NT2/D1 (cell line): ENCODE results near the gene ABCC4.

Experiments used
- DNase-seq: peaks from one replicate; pipeline ENCODE4 v3.0.0-alpha.2; 2011; ENCODE audit warnings: low read depth, low spot score
- H3K27me3 ChIP-seq: 2 replicates; pipeline ENCODE4 v1.6.0; 2011; ENCODE audit warnings: mild to moderate bottlenecking; ENCODE audit not compliant: insufficient read length, insufficient read depth
- H3K36me3 ChIP-seq: 2 replicates; pipeline ENCODE4 v1.6.1; 2011; ENCODE audit warnings: mild to moderate bottlenecking, low read length, mixed read lengths; ENCODE audit not compliant: insufficient read depth, insufficient read length
- H3K4me1 ChIP-seq: 2 replicates; pipeline ENCODE4 v1.5.1; 2011; ENCODE audit not compliant: insufficient read depth, insufficient read length
- H3K4me3 ChIP-seq: 2 replicates; pipeline ENCODE4 v1.5.1; 2011; ENCODE audit warnings: low read depth; ENCODE audit not compliant: insufficient read length
- H3K9ac ChIP-seq: 2 replicates; pipeline ENCODE4 v1.6.0; 2011; ENCODE audit warnings: low read depth; ENCODE audit not compliant: insufficient read length
- H3K9me3 ChIP-seq: 2 replicates; pipeline ENCODE4 v1.5.1; 2011; ENCODE audit warnings: mild to moderate bottlenecking, low read length; ENCODE audit not compliant: insufficient read depth
- SUZ12 ChIP-seq: IDR thresholded peaks from 2 replicates; pipeline ENCODE4 v1.6.1; 2011; ENCODE audit not compliant: insufficient read length, insufficient read depth; ENCODE audit errors: extremely low read depth
- YY1 ChIP-seq: IDR thresholded peaks from 2 replicates; pipeline ENCODE4 v1.6.1; 2011; ENCODE audit not compliant: insufficient read length, insufficient read depth
- ZNF274 ChIP-seq: IDR thresholded peaks from 2 replicates; pipeline ENCODE4 v1.6.1; 2011; ENCODE audit warnings: mild to moderate bottlenecking, low read depth, low read length

ABCC4 gene

DNA sequence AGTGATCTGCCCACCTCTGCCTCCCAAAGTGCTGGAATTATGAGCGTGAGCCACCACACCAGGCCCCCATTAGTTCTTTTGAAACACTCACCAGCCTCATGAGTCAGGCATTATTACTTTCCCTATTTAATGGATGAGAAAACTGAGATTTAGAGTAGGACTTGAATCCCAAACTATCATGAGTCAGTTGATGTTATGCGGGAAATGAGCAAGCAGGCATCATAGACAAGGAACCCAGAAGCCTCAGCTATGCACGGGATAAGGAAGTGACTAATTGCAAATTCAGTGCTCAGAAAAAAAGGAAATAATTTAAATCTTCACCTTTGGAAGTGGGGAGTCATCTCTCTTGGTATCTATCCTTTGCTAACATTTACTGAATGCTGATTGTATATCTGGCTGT, 217.5 kb downstream of the ABCC4 start:
- peaks cover 2% of the 10 kb centered on the region for H3K36me3 ChIP-seq
- no peak overlapping the region for H3K4me3 ChIP-seq
- no peaks in the 10 kb centered on the region for H3K27me3 ChIP-seq
- peaks cover 2% of the 10 kb centered on the region for H3K4me1 ChIP-seq
- H3K9me3 ChIP-seq: no peaks in the 10 kb centered on the region
- TF ChIP-seq YY1 (no peak), ZNF274 (no peak), SUZ12 (no peak)
- no peak overlapping the region for H3K9ac ChIP-seq
- DNase-seq: no peak

DNA sequence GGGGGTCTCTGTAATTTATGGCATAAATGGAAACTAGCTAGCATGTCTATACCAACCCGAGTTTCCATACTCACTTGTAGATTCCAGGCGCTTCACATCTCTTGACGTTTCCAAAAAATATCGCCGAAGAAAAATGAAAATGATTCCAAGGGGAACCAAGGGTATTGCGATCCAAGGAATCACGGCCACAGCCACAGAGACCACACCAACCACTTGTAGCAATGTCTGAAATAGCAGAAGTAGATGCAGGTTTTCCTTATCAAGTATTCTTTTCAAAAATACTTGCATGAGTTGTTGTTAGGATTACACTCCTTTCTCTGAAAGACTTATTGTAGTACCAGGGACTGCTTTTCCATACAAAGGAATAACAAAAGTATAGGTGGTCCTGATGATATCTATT, 218.2 kb downstream of the ABCC4 start:
- TF ChIP-seq ZNF274 (no peak), SUZ12 (no peak), YY1 (no peak)
- Histone ChIP-seq H3K4me3 (no peak overlapping the region), H3K27me3 (no peaks in the 10 kb centered on the region), H3K9me3 (no peaks in the 10 kb centered on the region), H3K36me3 (peaks cover 2% of the 10 kb centered on the region), H3K9ac (no peak overlapping the region), H3K4me1 (peaks cover 2% of the 10 kb centered on the region)
- no peak for DNase-seq

DNA sequence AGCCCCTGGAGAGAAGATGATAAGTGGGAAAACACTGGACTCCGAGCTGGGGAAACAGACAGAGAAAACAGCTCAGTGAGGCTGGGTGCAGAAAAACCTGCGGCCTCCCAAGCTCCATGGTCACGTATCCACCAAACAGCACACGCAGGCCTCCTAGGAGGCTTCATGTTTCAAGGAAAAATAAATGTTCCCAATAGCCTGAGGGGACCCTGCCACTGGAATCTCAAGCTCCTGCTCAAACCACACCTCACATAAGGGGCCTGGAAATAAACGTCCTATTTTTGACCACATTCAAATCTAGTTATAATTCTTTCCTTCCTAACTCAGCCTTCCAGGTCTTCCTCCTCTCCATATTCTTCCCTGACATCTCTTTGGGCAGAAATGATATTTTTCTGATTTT, 225.7 kb downstream of the ABCC4 start:
- H3K27me3 ChIP-seq: no peaks in the 10 kb centered on the region

DNA sequence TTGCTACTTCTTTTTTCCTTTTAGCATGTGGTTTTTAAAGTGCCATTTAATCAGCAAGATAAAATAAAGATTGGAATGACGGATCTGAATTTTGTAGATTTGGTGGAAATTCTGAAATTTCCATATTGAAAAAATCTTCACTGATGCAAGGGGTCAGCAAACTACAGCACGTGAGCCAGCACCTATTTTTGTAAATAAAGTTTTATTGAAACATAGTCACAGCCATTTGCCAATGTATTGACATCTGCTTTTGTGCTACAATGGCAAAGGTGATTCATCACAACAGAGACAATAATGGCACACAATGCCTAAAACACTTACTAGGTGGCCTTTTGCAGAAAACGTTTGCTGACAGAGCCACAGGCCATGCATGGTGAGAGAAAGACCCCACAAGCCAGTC, 226.4 kb downstream of the ABCC4 start:
- Histone ChIP-seq H3K9ac (no peak overlapping the region), H3K4me1 (peaks cover 2% of the 10 kb centered on the region), H3K9me3 (peaks cover 4% of the 10 kb centered on the region; the same call in 1 of the 2 replicates), H3K27me3 (no peaks in the 10 kb centered on the region), H3K36me3 (peaks cover 17% of the 10 kb centered on the region), H3K4me3 (no peak overlapping the region)
- DNase-seq: no peak
- TF ChIP-seq ZNF274 (no peak), SUZ12 (no peak)

More for the DNA sequence above, 225.7 kb downstream of the ABCC4 start:
- no peak overlapping the region for H3K9ac ChIP-seq
- peaks cover 2% of the 10 kb centered on the region for H3K4me1 ChIP-seq
- TF ChIP-seq SUZ12: no peak
- TF ChIP-seq YY1: no peak
- no peak for TF ChIP-seq ZNF274
- H3K4me3 ChIP-seq: no peak overlapping the region
- no peak for DNase-seq
- peaks cover 13% of the 10 kb centered on the region for H3K36me3 ChIP-seq
- H3K9me3 ChIP-seq: peaks cover 4% of the 10 kb centered on the region; the same call in 1 of the 2 replicates

DNA sequence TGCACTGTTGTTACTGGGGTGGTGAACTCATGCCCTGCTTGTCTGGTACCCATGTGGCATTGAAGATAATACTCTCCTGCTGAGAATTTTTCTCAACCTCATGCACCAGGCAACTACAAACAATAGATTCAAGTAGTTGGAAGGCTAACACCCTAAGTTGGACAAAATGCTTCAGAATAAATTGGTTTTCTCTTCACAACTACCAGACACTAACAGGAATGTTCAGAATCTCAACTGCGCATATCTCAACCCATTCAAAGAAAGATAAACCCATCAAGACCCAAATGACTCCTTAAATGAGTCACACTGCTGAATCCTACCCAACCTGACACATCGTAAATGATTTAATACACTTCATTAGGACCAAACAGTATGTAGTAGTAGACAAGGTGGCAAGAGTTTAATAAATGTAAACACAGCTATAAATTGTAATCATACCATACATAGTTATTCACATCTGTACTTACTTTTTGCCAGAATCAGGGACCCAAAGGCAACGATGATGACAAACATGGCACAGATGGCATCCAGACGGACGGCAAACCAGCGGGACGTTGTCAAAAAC, 227.4 kb downstream of the ABCC4 start:
- no peak for DNase-seq
- Histone ChIP-seq H3K4me1 (peaks cover 2% of the 10 kb centered on the region), H3K9ac (no peak overlapping the region), H3K27me3 (no peaks in the 10 kb centered on the region), H3K36me3 (peaks cover 17% of the 10 kb centered on the region), H3K4me3 (no peak overlapping the region), H3K9me3 (peaks cover 4% of the 10 kb centered on the region; the same call in 1 of the 2 replicates)
- TF ChIP-seq ZNF274 (no peak), SUZ12 (no peak), YY1 (no peak)

DNA sequence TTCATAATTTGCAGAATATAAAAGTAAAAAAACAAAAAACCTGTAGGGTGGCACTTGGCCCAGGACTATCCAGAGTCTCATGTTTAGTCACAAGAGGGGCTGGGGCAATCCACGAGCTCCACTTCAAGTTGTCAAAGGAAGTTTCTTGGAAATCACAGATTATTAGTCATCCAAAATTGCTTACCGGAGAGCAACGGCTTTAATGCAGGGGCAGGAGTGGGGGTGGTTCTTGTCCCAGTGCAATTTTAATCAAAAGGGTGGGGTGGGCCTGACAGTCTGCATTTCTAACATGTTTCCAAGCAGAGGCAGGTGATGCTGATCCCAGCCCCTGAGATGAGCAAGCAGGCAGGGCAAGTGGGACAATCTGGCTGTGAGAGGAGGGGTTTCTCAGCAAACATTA, 233.9 kb downstream of the ABCC4 start:
- Histone ChIP-seq H3K4me3 (no peak overlapping the region), H3K9me3 (peaks cover 4% of the 10 kb centered on the region; the same call in 1 of the 2 replicates), H3K27me3 (no peaks in the 10 kb centered on the region), H3K4me1 (no peaks in the 10 kb centered on the region), H3K36me3 (peaks cover 19% of the 10 kb centered on the region), H3K9ac (no peak overlapping the region)
- no peak for DNase-seq
- no peak for TF ChIP-seq YY1
- no peak for TF ChIP-seq SUZ12
- no peak for TF ChIP-seq ZNF274

DNA sequence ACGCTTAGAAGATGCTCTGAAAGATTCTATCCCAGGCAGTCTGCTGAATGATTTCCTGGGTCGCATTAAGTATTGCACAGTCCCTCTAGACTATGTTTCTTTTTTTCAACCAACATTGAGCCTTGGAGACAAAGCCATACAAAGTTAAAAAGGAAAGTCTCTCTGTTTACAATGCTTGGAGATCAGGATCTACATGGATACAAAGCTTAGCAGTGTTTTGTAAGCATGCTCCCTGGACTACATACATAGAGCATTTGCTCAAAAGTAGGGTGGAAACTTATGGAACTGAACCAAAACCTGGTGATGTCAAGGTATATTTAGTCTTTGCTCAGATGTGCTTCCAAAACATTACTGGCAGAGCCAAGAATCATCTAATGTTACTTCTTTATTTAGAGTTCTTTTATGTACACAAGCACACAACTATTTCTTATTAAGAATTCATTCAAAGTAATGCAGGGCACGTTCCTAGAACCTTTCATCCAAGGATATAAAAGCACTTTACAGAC, 241.2 kb downstream of the ABCC4 start:
- TF ChIP-seq ZNF274 (no peak), SUZ12 (no peak), YY1 (no peak)
- Histone ChIP-seq H3K4me1 (no peaks in the 10 kb centered on the region), H3K9me3 (no peaks in the 10 kb centered on the region), H3K36me3 (peaks cover 6% of the 10 kb centered on the region), H3K4me3 (no peak overlapping the region), H3K27me3 (no peaks in the 10 kb centered on the region), H3K9ac (no peak overlapping the region)
- DNase-seq: no peak
